Effector CD4-positive, alpha-beta T cell (primary cell): Measurements from ENCODE around the gene LMO1.

Experiments
- DNase-seq: peaks from one replicate; pipeline ENCODE4 v3.0.0-alpha.2; 2020

Gene LMO1

GRCh38 chr11:8225589-8226036, 38.1 kb downstream of the LMO1 start:
- peak; percentile 52 for DNase-seq

GRCh38 chr11:8224711-8225110, 39.0 kb downstream of the LMO1 start:
- no peak for DNase-seq

GRCh38 chr11:8224161-8224591, 39.5 kb downstream of the LMO1 start:
- no peak for DNase-seq

GRCh38 chr11:8223513-8223900, 40.2 kb downstream of the LMO1 start:
- no peak for DNase-seq

- no peak for DNase-seq
Measured at GRCh38 chr11:8222820-8223512, 40.7 kb downstream of the LMO1 start.

GRCh38 chr11:8221917-8222495, 41.7 kb downstream of the LMO1 start:
- DNase-seq, result no peak

GRCh38 chr11:8221046-8221723, 42.5 kb downstream of the LMO1 start:
- DNase-seq, result no peak

- DNase-seq, result no peak
Measured at GRCh38 chr11:8220261-8221045, 43.2 kb downstream of the LMO1 start.

GRCh38 chr11:8219257-8220021, 44.2 kb downstream of the LMO1 start:
- DNase-seq, result no peak

GRCh38 chr11:8218840-8219239, 44.8 kb downstream of the LMO1 start:
- no peak for DNase-seq

- DNase-seq, result no peak
Measured at GRCh38 chr11:8218409-8218808, 45.3 kb downstream of the LMO1 start.

- no peak for DNase-seq
Measured at GRCh38 chr11:8217926-8218325, 45.8 kb downstream of the LMO1 start.

- no peak for DNase-seq
Measured at GRCh38 chr11:8217136-8217535, 46.5 kb downstream of the LMO1 start.

GRCh38 chr11:8213376-8213775, 50.3 kb downstream of the LMO1 start:
- no peak for DNase-seq

- DNase-seq, result no peak
Measured at GRCh38 chr11:8209208-8209807, 54.4 kb downstream of the LMO1 start.

GRCh38 chr11:8207080-8208000, 56.3 kb downstream of the LMO1 start:
- DNase-seq, result no peak

GRCh38 chr11:8206251-8207079, 57.2 kb downstream of the LMO1 start:
- no peak for DNase-seq

- DNase-seq, result no peak
Measured at GRCh38 chr11:8205566-8205965, 58.1 kb downstream of the LMO1 start.

- no peak for DNase-seq
Measured at GRCh38 chr11:8204596-8204995, 59.1 kb downstream of the LMO1 start.

- no peak for DNase-seq
Measured at GRCh38 chr11:8204025-8204424, 59.7 kb downstream of the LMO1 start.
